NCI-H2227 treated with DMSO at 0.1 percent for 48 hours (cell line): ENCODE results near the gene L3MBTL4.

Experiments
- DNase-seq: peaks from one replicate; lab custom pipeline; 2025; lab: John Stamatoyannopoulos, UW

The L3MBTL4 gene

GRCh38 chr18:6363216-6363615 is 51.5 kb downstream of the L3MBTL4 start:
- no peak for DNase-seq

- no peak for DNase-seq
These were observed 52.1 kb downstream of the L3MBTL4 start for GRCh38 chr18:6362559-6363129.

- DNase-seq: no peak
These were observed 57.0 kb downstream of the L3MBTL4 start for GRCh38 chr18:6357668-6358067.

GRCh38 chr18:6355789-6356589 is 58.7 kb downstream of the L3MBTL4 start:
- DNase-seq: no peak

- no peak for DNase-seq
These were observed 62.4 kb downstream of the L3MBTL4 start for GRCh38 chr18:6352275-6352674.

- DNase-seq: no peak
These were observed 71.7 kb downstream of the L3MBTL4 start for GRCh38 chr18:6342990-6343389.

GRCh38 chr18:6341709-6342108 is 73.0 kb downstream of the L3MBTL4 start:
- DNase-seq: no peak

GRCh38 chr18:6341303-6341702 is 73.4 kb downstream of the L3MBTL4 start:
- DNase-seq: no peak

GRCh38 chr18:6340121-6340520 is 74.6 kb downstream of the L3MBTL4 start:
- DNase-seq: no peak

- no peak for DNase-seq
These were observed 78.5 kb downstream of the L3MBTL4 start for GRCh38 chr18:6336239-6336638.

- no peak for DNase-seq
These were observed 80.7 kb downstream of the L3MBTL4 start for GRCh38 chr18:6333981-6334380.

GRCh38 chr18:6331872-6332271 is 82.8 kb downstream of the L3MBTL4 start:
- no peak for DNase-seq

- DNase-seq: no peak
These were observed 83.9 kb downstream of the L3MBTL4 start for GRCh38 chr18:6330786-6331185.

GRCh38 chr18:6328621-6329010 is 86.1 kb downstream of the L3MBTL4 start:
- DNase-seq: no peak

GRCh38 chr18:6327895-6328620 is 86.7 kb downstream of the L3MBTL4 start:
- no peak for DNase-seq

GRCh38 chr18:6327485-6327884 is 87.2 kb downstream of the L3MBTL4 start:
- no peak for DNase-seq

GRCh38 chr18:6326566-6326965 is 88.1 kb downstream of the L3MBTL4 start:
- DNase-seq: no peak

- DNase-seq: no peak
These were observed 91.3 kb downstream of the L3MBTL4 start for GRCh38 chr18:6323319-6323889.

- no peak for DNase-seq
These were observed 99.0 kb downstream of the L3MBTL4 start for GRCh38 chr18:6315517-6316331.

GRCh38 chr18:6313415-6313814 is 101.3 kb downstream of the L3MBTL4 start:
- DNase-seq: no peak

GRCh38 chr18:6311456-6312215 is 103.1 kb downstream of the L3MBTL4 start:
- DNase-seq: no peak
